Hepatocyte (in vitro differentiated cells): ENCODE data around the gene C1orf116.

Source experiments
- CTCF ChIP-seq: fragments of 200-600 bp; sonication (generic); IDR thresholded peaks from 2 replicates; pipeline ENCODE4 v1.5.1; 2016; ENCODE audit warnings: antibody characterized with exemption, mild to moderate bottlenecking; ENCODE audit not compliant: poor library complexity
- EZH2 ChIP-seq: fragments of 200-600 bp; sonication (generic); IDR thresholded peaks from 2 replicates; pipeline ENCODE4 v1.6.1; 2016; ENCODE audit warnings: antibody characterized with exemption, mild to moderate bottlenecking, borderline replicate concordance
- EZH2phosphoT487 ChIP-seq: fragments of 200-600 bp; sonication (generic); IDR thresholded peaks from one replicate; pipeline ENCODE4 v1.6.1; 2018; ENCODE audit warnings: antibody characterized with exemption, mild to moderate bottlenecking, low read depth, moderate library complexity; ENCODE audit not compliant: unreplicated experiment, severe bottlenecking

GRCh38 chr1:207039380-207040180 lies 7.0 kb upstream of the C1orf116 start:
- TF ChIP-seq CTCF (no peak), EZH2 (no peak), EZH2phosphoT487 (no peak)
